M059J (cell line): Measurements from ENCODE around the gene PRM2. TPM values are rescaled to one million over a fixed set of nuclear protein-coding genes. Genes with fewer than 3 reads are reported as not detected.
"Not testable (repeated sequence)": the region's sequence is repeated elsewhere in the genome, so short reads cannot be mapped to it uniquely, and the experiment has no call there.

Experiments
- DNase-seq: peaks from one replicate; pipeline ENCODE4 v3.0.0-alpha.2; 2012; ENCODE audit warnings: low read depth
- total RNA-seq: library from RNA; depleted of rRNA; stranded (reverse); fragments of >200 nt; shearing (Covaris generic); gene quantifications from 2 replicates; pipeline ENCODE4 v1.2.3, GENCODE V29; 2014

PRM2 gene
- total RNA-seq, 1 experiment from 2014 or later, result not detected

GRCh38 chr16:11307639-11308492, 31.6 kb upstream of the PRM2 start:
- no peak for DNase-seq

- peak; percentile 24 for DNase-seq
Observed at GRCh38 chr16:11306997-11307638, 30.8 kb upstream of the PRM2 start.

- no peak for DNase-seq
Observed at GRCh38 chr16:11306381-11306780, 30.1 kb upstream of the PRM2 start.

- DNase-seq, result peak; percentile 20
Observed at GRCh38 chr16:11303405-11304138, 27.3 kb upstream of the PRM2 start.

- DNase-seq, result no peak
Observed at GRCh38 chr16:11302977-11303376, 26.7 kb upstream of the PRM2 start.

GRCh38 chr16:11301645-11302501, 25.6 kb upstream of the PRM2 start:
- no peak for DNase-seq

GRCh38 chr16:11300560-11300892, 24.2 kb upstream of the PRM2 start:
- DNase-seq, result no peak

GRCh38 chr16:11299865-11300559, 23.7 kb upstream of the PRM2 start:
- DNase-seq, result no peak

- not testable (repeated sequence) for DNase-seq
Observed at GRCh38 chr16:11298950-11299547, 22.8 kb upstream of the PRM2 start.

- no peak for DNase-seq
Observed at GRCh38 chr16:11298143-11298900, 22.0 kb upstream of the PRM2 start.

GRCh38 chr16:11297492-11298142, 21.3 kb upstream of the PRM2 start:
- peak; percentile 86 for DNase-seq

- no peak for DNase-seq
Observed at GRCh38 chr16:11296706-11297491, 20.6 kb upstream of the PRM2 start.

GRCh38 chr16:11296351-11296705, 20.0 kb upstream of the PRM2 start:
- no peak for DNase-seq

GRCh38 chr16:11295672-11296071, 19.4 kb upstream of the PRM2 start:
- peak; percentile 16 for DNase-seq

GRCh38 chr16:11292076-11292748, 15.9 kb upstream of the PRM2 start:
- DNase-seq, result no peak

- no peak for DNase-seq
Observed at GRCh38 chr16:11291091-11291703, 14.9 kb upstream of the PRM2 start.

- no peak for DNase-seq
Observed at GRCh38 chr16:11290102-11290893, 14.0 kb upstream of the PRM2 start.
